IPS-18c (cell line): ENCODE results near the gene PMEPA1.

Source experiments
- H3K4me3 ChIP-seq: 2 replicates; pipeline ENCODE4 v1.7.0; 2013; ENCODE audit warnings: low read depth, mild to moderate bottlenecking, low read length, moderate library complexity; ENCODE audit not compliant: insufficient read depth
- H3K9me3 ChIP-seq: one replicate; pipeline ENCODE4 v1.6.1; 2013; ENCODE audit warnings: mild to moderate bottlenecking, low read length, moderate library complexity; ENCODE audit not compliant: control insufficient read depth, insufficient read depth

PMEPA1 gene

GRCh38 chr20:57605878-57606277 lies 103.9 kb downstream of the PMEPA1 start:
- H3K4me3 ChIP-seq = no peak overlapping the region
- H3K9me3 ChIP-seq = no peaks in the 10 kb centered on the region

DNA sequence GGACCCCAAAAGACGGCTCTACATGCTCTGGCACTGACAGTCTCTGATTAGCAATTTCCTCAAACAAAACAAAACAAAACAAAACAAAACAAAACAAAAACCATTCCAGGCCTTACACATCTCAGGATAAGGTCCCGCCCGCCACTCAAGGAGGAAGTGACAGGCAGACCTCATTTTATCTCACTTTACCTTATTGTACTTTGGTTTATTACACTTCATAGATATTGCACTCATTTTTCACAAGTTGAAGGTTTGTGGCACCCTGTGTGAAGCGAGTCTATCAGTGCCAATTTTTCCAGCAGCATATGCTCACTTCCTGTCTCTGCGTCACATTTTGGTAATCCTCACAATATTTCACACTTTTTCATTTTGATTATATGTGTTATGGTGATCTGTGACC lies 104.8 kb downstream of the PMEPA1 start:
- no peak overlapping the region for H3K4me3 ChIP-seq
- H3K9me3 ChIP-seq = no peaks in the 10 kb centered on the region

DNA sequence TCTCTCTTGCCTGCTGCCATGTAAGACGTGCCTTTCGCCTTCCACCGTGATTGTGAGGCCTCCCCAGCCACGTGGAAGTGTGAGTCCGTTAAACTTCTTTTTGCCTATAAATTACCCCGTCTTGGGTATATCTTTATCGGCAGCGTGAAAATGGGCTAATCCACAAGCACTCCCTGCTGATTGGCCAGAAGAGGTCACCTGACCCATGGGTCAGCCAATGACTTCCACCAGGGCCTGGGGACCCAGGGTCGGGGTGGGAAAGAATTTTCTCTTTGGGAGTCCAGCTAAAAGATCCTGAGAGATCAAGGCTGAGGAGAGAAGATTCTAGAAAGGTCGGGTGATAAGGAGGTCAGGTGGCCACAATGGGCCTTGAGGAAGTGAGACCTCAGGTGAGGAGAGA lies 106.7 kb downstream of the PMEPA1 start:
- Histone ChIP-seq H3K9me3 (no peaks in the 10 kb centered on the region), H3K4me3 (no peak overlapping the region)

DNA sequence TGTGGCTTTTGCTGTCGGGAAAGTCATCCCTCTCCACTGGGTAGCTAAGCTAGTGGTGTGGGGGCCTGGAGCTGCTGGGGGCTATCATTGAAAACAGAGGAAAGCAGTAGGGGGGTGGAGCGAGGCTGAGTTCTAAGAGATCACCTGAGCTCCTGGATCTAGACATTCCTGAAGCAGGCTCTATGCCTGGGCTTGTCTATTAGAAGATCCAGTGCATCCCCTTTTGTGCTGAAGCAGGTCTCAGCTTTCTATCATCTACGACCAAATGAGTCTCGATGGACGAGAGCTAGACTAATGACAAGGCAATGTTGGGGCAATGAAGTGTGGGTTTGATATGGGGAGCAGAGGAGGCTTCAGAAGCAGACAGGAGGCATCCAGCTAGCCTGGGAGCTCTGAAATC lies 108.1 kb downstream of the PMEPA1 start:
- H3K9me3 ChIP-seq = no peaks in the 10 kb centered on the region
- H3K4me3 ChIP-seq = no peak overlapping the region

GRCh38 chr20:57601211-57601570 lies 108.6 kb downstream of the PMEPA1 start:
- Histone ChIP-seq H3K9me3 (no peaks in the 10 kb centered on the region), H3K4me3 (no peak overlapping the region)

GRCh38 chr20:57600320-57601210 lies 109.2 kb downstream of the PMEPA1 start:
- H3K4me3 ChIP-seq = no peak overlapping the region
- no peaks in the 10 kb centered on the region for H3K9me3 ChIP-seq

DNA sequence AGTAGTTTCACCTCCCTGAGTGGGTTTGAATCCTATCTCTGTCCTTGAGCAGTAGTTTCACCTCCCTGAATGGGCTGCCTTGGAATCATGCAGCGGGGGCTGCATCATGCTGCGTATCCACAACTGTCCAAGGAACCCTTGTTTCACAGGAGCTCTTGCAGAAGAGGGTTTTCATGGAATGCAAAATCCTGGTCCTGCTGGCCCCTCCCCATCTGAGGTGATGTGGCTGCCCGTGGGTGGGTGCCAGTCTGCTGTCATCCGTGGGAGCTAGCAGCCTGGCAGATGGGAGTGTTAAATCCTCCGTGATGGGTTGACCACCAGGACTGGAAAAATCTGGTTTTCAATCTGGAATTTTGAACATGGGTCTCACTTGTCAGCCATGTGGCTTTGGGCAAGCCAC lies 111.3 kb downstream of the PMEPA1 start:
- Histone ChIP-seq H3K9me3 (no peaks in the 10 kb centered on the region), H3K4me3 (no peak overlapping the region)
